Neuronal stem cell (in vitro differentiated cells): ENCODE data around the gene CCDC9B.

ENCODE experiments used
- DNase-seq: peaks from one replicate; pipeline ENCODE4 v3.0.0-alpha.2; 2013; ENCODE audit warnings: low spot score
- H2AFZ ChIP-seq: one replicate; pipeline ENCODE4 v1.6.1; 2013; ENCODE audit warnings: mild to moderate bottlenecking, low read length, inconsistent platforms
- H2AK5ac ChIP-seq: 2 replicates; pipeline ENCODE4 v1.6.1; 2013; ENCODE audit warnings: low read depth, mild to moderate bottlenecking, inconsistent platforms, low read length, moderate library complexity, mixed read lengths
- H2BK120ac ChIP-seq: 2 replicates; pipeline ENCODE4 v1.6.1; 2013; ENCODE audit warnings: low read depth, mild to moderate bottlenecking, inconsistent platforms, low read length, moderate library complexity, mixed read lengths
- H2BK12ac ChIP-seq: one replicate; pipeline ENCODE4 v1.6.1; 2013; ENCODE audit warnings: low read length, inconsistent platforms
- H2BK15ac ChIP-seq: 2 replicates; pipeline ENCODE4 v1.6.1; 2013; ENCODE audit warnings: mild to moderate bottlenecking, low read length, inconsistent platforms, mixed read lengths
- H2BK5ac ChIP-seq: one replicate; pipeline ENCODE4 v1.6.1; 2013; ENCODE audit warnings: inconsistent platforms, mild to moderate bottlenecking, low read length, moderate library complexity
- H3K14ac ChIP-seq: one replicate; pipeline ENCODE4 v1.6.1; 2013; ENCODE audit warnings: low read length, inconsistent platforms
- H3K18ac ChIP-seq: 2 replicates; pipeline ENCODE4 v1.6.1; 2013; ENCODE audit warnings: low read length, inconsistent platforms
- H3K23ac ChIP-seq: 2 replicates; pipeline ENCODE4 v1.6.1; 2013; ENCODE audit warnings: low read depth, mild to moderate bottlenecking, mixed read lengths, low read length, inconsistent platforms; ENCODE audit not compliant: poor library complexity
- H3K27ac ChIP-seq: replicated peaks from 3 replicates; pipeline ENCODE4 v1.5.1; 2013; ENCODE audit warnings: low read length, inconsistent platforms
- H3K27me3 ChIP-seq, 3 experiments: 2 replicates each; pipeline ENCODE4 v1.6.1; 2013; ENCODE audit warnings: low read length in 3 of 3, mild to moderate bottlenecking in 2 of 3, inconsistent platforms in 1 of 3, low read depth in 1 of 3, mixed read lengths in 1 of 3, moderate library complexity in 1 of 3; ENCODE audit not compliant: control insufficient read depth in 3 of 3, insufficient read depth in 3 of 3
- H3K36me3 ChIP-seq, 2 donors: replicated peaks in 1 of 2; 2 replicates each; pipeline ENCODE4 v1.6.1; 2013; ENCODE audit warnings: low read length in 2 of 2; ENCODE audit not compliant: control insufficient read depth in 2 of 2, insufficient read depth in 2 of 2
- H3K4ac ChIP-seq: 2 replicates; pipeline ENCODE4 v1.6.1; 2013; ENCODE audit warnings: inconsistent platforms, mild to moderate bottlenecking, low read length, moderate library complexity
- H3K4me1 ChIP-seq, 2 donors: 1 replicate in 1 of 2; 2 replicates in 1 of 2; pipeline ENCODE4 v1.6.1; 2013; ENCODE audit warnings: low read length in 2 of 2, low read depth in 1 of 2; ENCODE audit not compliant: control insufficient read depth in 2 of 2, insufficient read depth in 1 of 2
- H3K4me2 ChIP-seq: one replicate; pipeline ENCODE4 v1.6.1; 2013; ENCODE audit warnings: mild to moderate bottlenecking, low read length, inconsistent platforms; ENCODE audit not compliant: insufficient read depth, poor library complexity, severe bottlenecking
- H3K4me3 ChIP-seq, 2 donors: 2 replicates each; pipeline ENCODE4 v1.5.1; 2013; ENCODE audit warnings: low read length in 2 of 2, mild to moderate bottlenecking in 2 of 2, inconsistent platforms in 1 of 2, moderate library complexity in 1 of 2
- H3K79me1 ChIP-seq: one replicate; pipeline ENCODE4 v1.6.1; 2013; ENCODE audit warnings: low read depth, mild to moderate bottlenecking, inconsistent platforms, low read length, moderate library complexity
- H3K9ac ChIP-seq: one replicate; pipeline ENCODE4 v1.6.1; 2013; ENCODE audit warnings: mild to moderate bottlenecking, low read depth, low read length, inconsistent platforms; ENCODE audit not compliant: poor library complexity
- H3K9me3 ChIP-seq, 2 donors: replicated peaks in 1 of 2; 2 replicates each; pipeline versions ENCODE3 to v1.6.1; 2013; ENCODE audit warnings: low read length in 2 of 2, mild to moderate bottlenecking in 2 of 2, inconsistent platforms in 1 of 2, low read depth in 1 of 2, mixed read lengths in 1 of 2, moderate library complexity in 1 of 2; ENCODE audit not compliant: control insufficient read depth in 2 of 2, insufficient read depth in 1 of 2
- H4K8ac ChIP-seq: one replicate; pipeline ENCODE4 v1.6.1; 2013; ENCODE audit warnings: low read depth, mild to moderate bottlenecking, inconsistent platforms, low read length, moderate library complexity
- H4K91ac ChIP-seq: one replicate; pipeline ENCODE4 v1.6.1; 2013; ENCODE audit warnings: low read length, low read depth, mild to moderate bottlenecking, inconsistent platforms; ENCODE audit not compliant: poor library complexity
- WGBS, 2 donors: extraction: QIAGEN DNeasy Blood & Tissue Kit; methylation state at CpG; one replicate each; pipeline ENCODE4 v1.1.7; 2013; ENCODE audit warnings: missing lambda C conversion rate in 2 of 2, mixed read lengths in 1 of 2; ENCODE audit not compliant: insufficient read length in 2 of 2, insufficient replicate concordance in 1 of 2; ENCODE audit errors: extremely low coverage in 2 of 2; 5-methylcytosine and 5-hydroxymethylcytosine counted together

The CCDC9B gene

GRCh38 chr15:40344631-40345120 lies 3.9 kb upstream of the CCDC9B start:
- H3K27ac ChIP-seq: no peak overlapping the region
- H2AK5ac ChIP-seq: peak overlapping the region; percentile 80
- H3K4me1 ChIP-seq: peaks cover 2 to 12% of the 10 kb centered on the region in 2 donors
- no CpG with 5 or more reads among the region's 15 CpGs for WGBS, 2 donors
- no peaks in the 10 kb centered on the region for H3K79me1 ChIP-seq
- H3K18ac ChIP-seq: peak overlapping the region; percentile 82
- H3K4me3 ChIP-seq: no peak overlapping the region
- no peak overlapping the region for H4K8ac ChIP-seq
- H2BK5ac ChIP-seq: no peak overlapping the region
- H3K9ac ChIP-seq: no peak overlapping the region
- DNase-seq: no peak
- H3K23ac ChIP-seq: no peak overlapping the region
- H2BK12ac ChIP-seq: peak overlapping the region; percentile 79
- peak overlapping the region; percentile 14 for H2AFZ ChIP-seq
- no peak overlapping the region for H3K4ac ChIP-seq
- no peak overlapping the region for H3K4me2 ChIP-seq
- H3K9me3 ChIP-seq: no peaks in the 10 kb centered on the region
- no peak overlapping the region for H2BK120ac ChIP-seq
- peak overlapping the region; percentile 72 for H3K14ac ChIP-seq
- peaks cover 0 to 44% (median 0%) of the 10 kb centered on the region in 3 experiments for H3K27me3 ChIP-seq
- H4K91ac ChIP-seq: no peak overlapping the region
- no peak overlapping the region for H2BK15ac ChIP-seq
- H3K36me3 ChIP-seq: no peaks in the 10 kb centered on the region

- Histone ChIP-seq H3K14ac (no peak overlapping the region), H3K9me3 (no peaks in the 10 kb centered on the region), H3K9ac (no peak overlapping the region), H3K27me3 (peaks cover 0 to 39% (median 0%) of the 10 kb centered on the region in 3 experiments), H3K79me1 (no peaks in the 10 kb centered on the region), H3K4me3 (no peak overlapping the region), H2AFZ (no peak overlapping the region), H2BK120ac (no peak overlapping the region), H2AK5ac (no peak overlapping the region), H2BK5ac (no peak overlapping the region), H3K4me1 (peaks cover 2 to 12% of the 10 kb centered on the region in 2 donors), H2BK15ac (peak overlapping the region; percentile 39), H4K91ac (no peak overlapping the region), H3K23ac (no peak overlapping the region), H3K18ac (no peak overlapping the region), H4K8ac (no peak overlapping the region), H3K4ac (no peak overlapping the region), H2BK12ac (no peak overlapping the region), H3K4me2 (no peak overlapping the region), H3K27ac (no peak overlapping the region), H3K36me3 (no peaks in the 10 kb centered on the region)
- no peak for DNase-seq
- WGBS, 2 donors: no CpG with 5 or more reads among the region's 6 CpGs
Observed at GRCh38 chr15:40344217-40344616, 3.5 kb upstream of the CCDC9B start.

- no peak overlapping the region for H3K4me3 ChIP-seq
- peaks cover 2 to 12% of the 10 kb centered on the region in 2 donors for H3K4me1 ChIP-seq
- no peak overlapping the region for H3K9ac ChIP-seq
- H4K91ac ChIP-seq: no peak overlapping the region
- H2BK12ac ChIP-seq: no peak overlapping the region
- H2BK15ac ChIP-seq: peak overlapping the region; percentile 39
- H3K79me1 ChIP-seq: no peaks in the 10 kb centered on the region
- H3K27ac ChIP-seq: no peak overlapping the region
- no peak for DNase-seq
- H3K36me3 ChIP-seq: no peaks in the 10 kb centered on the region
- no peak overlapping the region for H3K4me2 ChIP-seq
- no peak overlapping the region for H3K23ac ChIP-seq
- no peak overlapping the region for H3K14ac ChIP-seq
- WGBS, 2 donors: no CpG with 5 or more reads among the region's 10 CpGs
- no peak overlapping the region for H2BK120ac ChIP-seq
- no peaks in the 10 kb centered on the region for H3K9me3 ChIP-seq
- no peak overlapping the region for H3K4ac ChIP-seq
- peak overlapping the region; percentile 29 for H2AK5ac ChIP-seq
- H2AFZ ChIP-seq: peak overlapping the region; percentile 78
- H2BK5ac ChIP-seq: no peak overlapping the region
- no peak overlapping the region for H3K18ac ChIP-seq
- H4K8ac ChIP-seq: no peak overlapping the region
- peaks cover 0 to 37% (median 0%) of the 10 kb centered on the region in 3 experiments for H3K27me3 ChIP-seq
Observed at GRCh38 chr15:40343512-40343911, 2.8 kb upstream of the CCDC9B start.

GRCh38 chr15:40342416-40343320 lies 1.9 kb upstream of the CCDC9B start:
- H3K79me1 ChIP-seq: no peaks in the 10 kb centered on the region
- WGBS, 2 donors: no CpG with 5 or more reads among the region's 7 CpGs
- H3K4me3 ChIP-seq: no peak overlapping the region
- H2BK15ac ChIP-seq: no peak overlapping the region
- H2AK5ac ChIP-seq: no peak overlapping the region
- no peak overlapping the region for H2BK12ac ChIP-seq
- no peak overlapping the region for H3K18ac ChIP-seq
- peaks cover 2 to 12% of the 10 kb centered on the region in 2 donors for H3K4me1 ChIP-seq
- H3K4ac ChIP-seq: no peak overlapping the region
- no peaks in the 10 kb centered on the region for H3K9me3 ChIP-seq
- no peak overlapping the region for H3K4me2 ChIP-seq
- DNase-seq: no peak
- H2BK5ac ChIP-seq: no peak overlapping the region
- no peak overlapping the region for H3K9ac ChIP-seq
- peak overlapping the region; percentile 78 for H2AFZ ChIP-seq
- no peak overlapping the region for H2BK120ac ChIP-seq
- H3K23ac ChIP-seq: no peak overlapping the region
- H4K8ac ChIP-seq: no peak overlapping the region
- H3K36me3 ChIP-seq: no peaks in the 10 kb centered on the region
- no peak overlapping the region for H3K14ac ChIP-seq
- no peak overlapping the region for H3K27ac ChIP-seq
- H4K91ac ChIP-seq: no peak overlapping the region
- peaks cover 0 to 33% (median 2%) of the 10 kb centered on the region in 3 experiments for H3K27me3 ChIP-seq
